ENCODE results near the gene DNAJC30. TPM values are rescaled to one million over a fixed set of nuclear protein-coding genes. Genes with fewer than 3 reads are reported as not detected.

The DNAJC30 gene
- total and polyA plus RNA-seq, 2 of the 8 experiments (the other 6 are each of a cell fraction or from before 2014, with no cell fraction given) = 6.1 to 6.3 TPM

- CTCF ChIA-PET (ENCODE audit: partially characterized antibody) = interaction anchor here (0.6 to 7.9 kb wide), 2 partner anchors 22 to 38 kb away, joined by 3 to 136 read pairs; no protein-coding TSS in a partner anchor
- TF ChIP-seq SIX5 (IDR thresholded peaks at IDR 0.05; ENCODE audit: low read depth, low read length) = no peak
- no peak for TF ChIP-seq SP2 (IDR thresholded peaks at IDR 0.05; ENCODE audit: low read length)
- no peak for TF ChIP-seq RFX5 (IDR thresholded peaks at IDR 0.05; ENCODE audit: borderline replicate concordance, low read depth, low read length)
- TF ChIP-seq E2F6 (IDR thresholded peaks at IDR 0.05) = no peak
- no peak for TF ChIP-seq CBX5 (IDR thresholded peaks at IDR 0.05; ENCODE audit: low read depth, low read length)
- TF ChIP-seq SIRT6 (IDR thresholded peaks at IDR 0.05; ENCODE audit: low read length) = no peak
These were observed 49.9 kb downstream of the DNAJC30 start for GRCh38 chr7:73633323-73633722.

More at GRCh38 chr7:73633323-73633722, 49.9 kb downstream of the DNAJC30 start:
- Histone ChIP-seq H3K9me3 (ENCODE audit: insufficient read depth in 2 of 2, low read depth in 1 of 2, low read length in 1 of 2) (no peaks in the 10 kb centered on the region), H4K20me1 (replicated peaks in 1 of 2; ENCODE audit: control insufficient read depth in 1 of 2, insufficient read depth in 2 of 2, low read length in 2 of 2) (peaks cover 0 to 1% of the 10 kb centered on the region in 2 experiments), H2BK15ac (ENCODE audit: low read length) (no peak overlapping the region), H3K14ac (ENCODE audit: insufficient read length) (no peak overlapping the region), H3K9ac (replicated peaks in 1 of 4; ENCODE audit: extremely low read depth in 1 of 4, low read depth in 3 of 4, low read length in 3 of 4) (no peak overlapping the region), H3K23ac (ENCODE audit: insufficient read length) (no peak overlapping the region), H3K27me3 (replicated peaks in 1 of 4; ENCODE audit: control insufficient read depth in 3 of 4, extremely low read depth in 1 of 4, insufficient read depth in 3 of 4, low read length in 3 of 4) (no peaks in the 10 kb centered on the region), H3K4me3 (ENCODE audit: extremely low read depth in 1 of 4, insufficient read depth in 2 of 4, low read depth in 3 of 4, low read length in 4 of 4) (no peak overlapping the region), H2BK20ac (ENCODE audit: low read length) (no peak overlapping the region), H2BK5ac (ENCODE audit: low read depth, low read length) (no peak overlapping the region), H3K4me1 (replicated peaks in 1 of 4; ENCODE audit: control insufficient read depth in 3 of 4, insufficient read depth in 4 of 4, low read length in 3 of 4) (peaks cover 0 to 6% (median under 1%) of the 10 kb centered on the region in 4 experiments; a peak in 3 of 7 replicates), H2AFZ (ENCODE audit: low read length) (no peak overlapping the region), H4K8ac (ENCODE audit: extremely low read depth, insufficient read depth, low read length) (no peak overlapping the region; the same call in 1 of the 2 replicates), H2AK5ac (ENCODE audit: low read depth, low read length) (no peak overlapping the region), H4K91ac (replicated peaks; ENCODE audit: insufficient read length, low read length) (no peak overlapping the region), H2BK12ac (ENCODE audit: low read depth, low read length) (no peak overlapping the region), H3K4me2 (ENCODE audit: insufficient read depth in 1 of 2, low read depth in 2 of 2, low read length in 2 of 2) (no peak overlapping the region), H4K5ac (ENCODE audit: insufficient read length, low read depth, low read length) (no peak overlapping the region), H3K36me3 (ENCODE audit: control insufficient read depth in 2 of 4, insufficient read depth in 4 of 4, low read length in 3 of 4) (no peaks in the 10 kb centered on the region), H3K23me2 (ENCODE audit: low read depth, low read length) (peaks cover 5% of the 10 kb centered on the region; the same call in 1 of the 2 replicates), H3K18ac (ENCODE audit: extremely low read depth, low read length) (no peak overlapping the region), H3K4ac (replicated peaks; ENCODE audit: insufficient read length, low read depth, low read length) (no peak overlapping the region), H3K56ac (replicated peaks; ENCODE audit: insufficient read length, low read depth, low read length) (no peak overlapping the region), H3K27ac (ENCODE audit: low read depth, low read length) (no peak overlapping the region), H3K79me2 (ENCODE audit: control insufficient read depth in 1 of 2, insufficient read depth in 2 of 2, low read length in 2 of 2) (no peaks in the 10 kb centered on the region), H2BK120ac (replicated peaks; ENCODE audit: low read depth, low read length) (no peak overlapping the region), H3K79me1 (ENCODE audit: low read depth, low read length) (no peaks in the 10 kb centered on the region)
- POLR2A ChIA-PET (ENCODE audit: partially characterized antibody) = no interaction called here
- FAIRE-seq = no peak
- no peak for DNase-seq (ENCODE audit: low read depth in 1 of 2, low spot score in 2 of 2)
- 89% methylated on average over 7 of the region's 7 CpGs; no CpG with 5 or more reads in 1 of the 2 experiments for WGBS, 2 experiments (ENCODE audit: extremely low coverage in 1 of 2, insufficient coverage in 1 of 2, insufficient read length in 1 of 2, insufficient replicate concordance in 2 of 2, low coverage in 1 of 2, low lambda C conversion rate in 2 of 2, missing lambda C conversion rate in 1 of 2)
